ENCODE measurements around the gene IDH2. TPM values are rescaled to one million over a fixed set of nuclear protein-coding genes. Genes with fewer than 3 reads are reported as not detected.
"Not testable (repeated sequence)": the region's sequence is repeated elsewhere in the genome, so short reads cannot be mapped to it uniquely, and the experiment has no call there.

The IDH2 gene
- polyA plus RNA-seq, 6 donors from 2014 or later: 59.0 to 105 (median 64.5) TPM

DNA sequence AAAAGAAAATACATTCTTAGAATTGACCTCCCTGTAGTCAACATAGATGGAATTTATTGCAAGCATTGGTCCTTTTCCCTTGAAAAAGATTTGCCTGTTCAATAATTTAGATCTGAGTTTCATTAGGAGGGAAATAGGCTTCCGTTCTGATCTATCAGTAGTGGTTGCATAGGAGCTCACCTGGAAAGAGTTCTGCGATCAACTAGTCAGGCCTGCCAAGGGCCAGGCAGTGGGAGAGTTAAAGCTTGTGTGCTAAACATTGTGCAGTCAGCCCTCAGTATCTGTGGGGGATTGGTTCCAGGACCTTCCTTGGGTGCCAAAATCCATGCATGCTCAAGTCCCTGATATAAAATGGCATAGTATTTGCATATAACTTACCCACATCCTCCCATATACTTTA lies 29.6 kb upstream of the IDH2 start:
- Mint-ChIP-seq H3K9me3 (no peaks in the 10 kb centered on the region), H3K27me3 (peaks cover 8 to 15% (median 13%) of the 10 kb centered on the region in 3 donors), H3K4me3 (peak overlapping the region in 1 of 8 donors; percentile 10), H3K27ac (peak overlapping the region in 1 of 6 donors; percentile 70), H3K36me3 (no peaks in the 10 kb centered on the region), H3K4me1 (peaks cover 6 to 10% (median 8%) of the 10 kb centered on the region in 3 donors)
- DNase-seq: no peak
- ATAC-seq (ENCODE audit: low read depth in 2 of 2): no peak

DNA sequence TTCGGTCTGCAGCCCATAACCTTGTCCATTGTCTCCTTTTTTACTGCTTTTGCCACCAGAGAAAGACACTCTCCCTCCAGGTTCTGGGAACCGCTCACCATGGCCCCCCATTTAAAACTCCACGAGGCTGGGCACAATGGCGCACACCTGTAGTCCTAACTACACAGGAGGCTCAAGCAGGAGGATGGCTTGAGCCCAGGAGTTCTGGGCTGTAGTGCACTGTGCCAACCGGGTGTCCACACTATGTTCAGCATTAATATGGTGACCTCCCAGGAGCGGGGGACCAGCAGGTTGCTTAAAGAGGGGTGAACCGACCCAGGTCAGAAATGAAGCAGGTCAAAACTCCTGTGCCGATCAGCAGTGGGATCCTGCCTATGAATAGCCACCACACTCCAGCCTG lies 28.0 kb upstream of the IDH2 start:
- H3K4me3 Mint-ChIP-seq: no peak overlapping the region
- no peak overlapping the region for H3K27ac Mint-ChIP-seq
- no peak for DNase-seq
- H3K4me1 Mint-ChIP-seq: peaks cover 6 to 10% (median 8%) of the 10 kb centered on the region in 3 donors
- ATAC-seq (ENCODE audit: low read depth in 2 of 2): no peak
- H3K27me3 Mint-ChIP-seq: peaks cover 8 to 17% (median 15%) of the 10 kb centered on the region in 3 donors
- H3K36me3 Mint-ChIP-seq: no peaks in the 10 kb centered on the region
- H3K9me3 Mint-ChIP-seq: no peaks in the 10 kb centered on the region

- Mint-ChIP-seq H3K36me3 (no peaks in the 10 kb centered on the region), H3K27me3 (peaks cover 8 to 15% (median 10%) of the 10 kb centered on the region in 3 donors), H3K27ac (no peak overlapping the region), H3K4me1 (peaks cover 6 to 7% (median 6%) of the 10 kb centered on the region in 3 donors), H3K9me3 (no peaks in the 10 kb centered on the region), H3K4me3 (no peak overlapping the region)
- DNase-seq: no peak
- ATAC-seq (ENCODE audit: low read depth in 2 of 2): no peak
Observed at GRCh38 chr15:90126596-90127435, 24.5 kb upstream of the IDH2 start.

DNA sequence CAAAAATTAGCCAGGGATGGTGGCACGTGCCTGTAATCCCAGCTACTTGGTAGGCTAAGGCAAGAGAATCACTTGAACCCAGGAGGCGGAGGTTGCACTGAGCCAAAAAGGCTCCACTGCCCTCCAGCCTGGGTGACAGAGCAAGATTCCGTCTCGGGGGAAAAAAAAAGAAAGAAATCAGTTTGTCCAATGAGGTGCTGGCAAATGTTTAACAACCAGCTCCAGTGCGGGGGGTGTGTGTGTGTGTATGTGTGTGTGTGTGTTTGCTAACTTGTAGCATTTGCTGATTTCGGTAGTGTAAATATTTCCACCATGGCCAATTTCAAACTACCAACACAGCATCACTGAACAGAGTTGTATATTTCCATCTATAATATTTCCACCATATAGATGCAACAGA lies 23.8 kb upstream of the IDH2 start:
- Mint-ChIP-seq H3K27me3 (peaks cover 8 to 15% (median 11%) of the 10 kb centered on the region in 3 donors), H3K36me3 (no peaks in the 10 kb centered on the region), H3K9me3 (no peaks in the 10 kb centered on the region), H3K4me1 (peaks cover 0 to under 1% (median under 1%) of the 10 kb centered on the region in 3 donors), H3K27ac (peak overlapping the region in 1 of 6 donors; percentile 32), H3K4me3 (no peak overlapping the region)
- ATAC-seq (ENCODE audit: low read depth in 2 of 2): no peak
- no peak for DNase-seq

GRCh38 chr15:90124507-90124906 lies 22.2 kb upstream of the IDH2 start:
- no peaks in the 10 kb centered on the region for H3K4me1 Mint-ChIP-seq
- no peak for DNase-seq
- no peak overlapping the region for H3K4me3 Mint-ChIP-seq
- H3K27me3 Mint-ChIP-seq: peaks cover 8 to 15% (median 12%) of the 10 kb centered on the region in 3 donors
- H3K27ac Mint-ChIP-seq: no peak overlapping the region
- no peaks in the 10 kb centered on the region for H3K9me3 Mint-ChIP-seq
- H3K36me3 Mint-ChIP-seq: no peaks in the 10 kb centered on the region
- no peak for ATAC-seq (ENCODE audit: low read depth in 2 of 2)

DNA sequence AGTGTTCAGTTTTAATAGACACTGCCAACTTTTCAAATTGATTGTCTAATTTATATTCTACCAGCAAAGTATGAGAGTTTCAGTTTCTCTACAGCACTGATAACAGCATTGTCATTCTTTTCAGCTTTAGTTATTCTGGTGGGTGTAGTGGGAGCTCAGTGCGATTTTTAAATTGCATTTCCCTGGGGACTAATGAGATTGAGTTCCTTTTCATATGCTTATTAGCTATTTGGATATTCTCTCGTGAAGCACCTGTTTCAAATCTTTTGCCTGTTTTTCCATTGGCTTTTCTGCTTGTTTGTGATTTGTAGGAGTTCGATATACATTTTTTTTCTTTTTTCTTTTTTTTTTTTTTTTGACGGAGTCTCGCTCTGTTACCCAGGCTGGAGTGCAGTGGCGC lies 18.8 kb upstream of the IDH2 start:
- H3K9me3 Mint-ChIP-seq: peaks cover 0 to 3% (median 2%) of the 10 kb centered on the region in 7 donors
- no peak for DNase-seq
- H3K4me3 Mint-ChIP-seq: no peak overlapping the region
- H3K36me3 Mint-ChIP-seq: peaks cover 0 to 2% of the 10 kb centered on the region in 2 donors
- no peak for ATAC-seq (ENCODE audit: low read depth in 2 of 2)
- peaks cover 0 to 6% (median 0%) of the 10 kb centered on the region in 3 donors for H3K27me3 Mint-ChIP-seq
- no peaks in the 10 kb centered on the region for H3K4me1 Mint-ChIP-seq
- no peak overlapping the region for H3K27ac Mint-ChIP-seq

DNA sequence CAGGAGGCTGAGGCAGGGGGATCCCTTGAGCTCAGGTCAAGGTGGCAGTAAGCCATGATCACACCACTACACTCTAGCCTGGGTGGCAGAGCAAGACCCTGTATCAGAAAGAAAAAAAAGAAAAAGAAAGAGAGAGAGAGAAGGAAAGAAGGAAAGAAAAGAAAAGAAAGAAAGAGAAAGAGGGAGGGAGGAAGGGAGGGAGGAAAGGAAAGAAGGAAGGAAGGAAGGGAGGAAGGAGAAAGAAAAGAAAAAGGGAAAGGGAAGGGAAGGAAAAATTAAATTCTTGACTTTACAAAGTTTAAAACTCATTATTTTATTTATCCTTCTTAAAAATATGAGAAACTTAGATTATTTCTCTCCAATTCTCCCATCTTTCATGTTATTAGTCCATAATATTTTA lies 17.1 kb upstream of the IDH2 start:
- Mint-ChIP-seq H3K36me3 (peaks cover 0 to 4% of the 10 kb centered on the region in 2 donors), H3K9me3 (peaks cover 3 to 11% (median 7%) of the 10 kb centered on the region in 7 donors), H3K4me1 (no peaks in the 10 kb centered on the region), H3K27me3 (peaks cover 0 to 6% (median 0%) of the 10 kb centered on the region in 3 donors), H3K4me3 (peak overlapping the region in 1 of 8 donors; percentile 22), H3K27ac (no peak overlapping the region)
- ATAC-seq (ENCODE audit: low read depth in 2 of 2) (no peak), DNase-seq (no peak)

DNA sequence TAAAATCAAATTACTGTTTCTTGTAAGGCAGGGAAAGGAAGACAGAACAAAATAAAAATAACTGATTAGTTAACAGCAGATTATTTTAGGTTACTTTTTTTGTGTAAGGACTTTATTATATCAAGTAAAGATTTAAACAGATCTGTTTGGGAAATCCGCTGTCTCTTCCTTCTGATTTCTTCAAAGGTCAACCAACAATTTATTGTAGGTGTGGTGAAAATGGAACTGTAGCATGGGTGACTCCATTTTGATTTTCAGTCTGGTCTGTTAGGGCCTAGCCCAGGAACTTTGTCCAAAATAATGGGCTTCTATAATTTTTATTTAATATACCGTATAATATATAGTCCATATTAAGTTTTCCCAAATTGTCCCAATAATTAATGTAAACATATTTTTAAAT lies 13.5 kb upstream of the IDH2 start:
- Mint-ChIP-seq H3K27ac (no peak overlapping the region), H3K4me1 (no peaks in the 10 kb centered on the region), H3K9me3 (peaks cover 3 to 19% (median 14%) of the 10 kb centered on the region in 7 donors), H3K36me3 (peaks cover 0 to 4% of the 10 kb centered on the region in 2 donors), H3K4me3 (no peak overlapping the region), H3K27me3 (peaks cover 0 to 3% (median 0%) of the 10 kb centered on the region in 3 donors)
- no peak for ATAC-seq (ENCODE audit: low read depth in 2 of 2)
- no peak for DNase-seq

- Mint-ChIP-seq H3K27ac (no peak overlapping the region), H3K4me3 (no peak overlapping the region), H3K9me3 (peaks cover 3 to 19% (median 14%) of the 10 kb centered on the region in 7 donors), H3K4me1 (no peaks in the 10 kb centered on the region), H3K36me3 (peaks cover 0 to 4% of the 10 kb centered on the region in 2 donors), H3K27me3 (peaks cover 0 to 4% (median 0%) of the 10 kb centered on the region in 3 donors)
- ATAC-seq (ENCODE audit: low read depth in 2 of 2) (no peak), DNase-seq (no peak)
Observed at GRCh38 chr15:90114451-90114901, 12.2 kb upstream of the IDH2 start.

- peaks cover 0 to 4% (median 0%) of the 10 kb centered on the region in 3 donors for H3K27me3 Mint-ChIP-seq
- H3K9me3 Mint-ChIP-seq: peaks cover 3 to 19% (median 14%) of the 10 kb centered on the region in 7 donors
- DNase-seq: no peak
- H3K36me3 Mint-ChIP-seq: peaks cover 0 to 4% of the 10 kb centered on the region in 2 donors
- H3K4me3 Mint-ChIP-seq: no peak overlapping the region
- H3K27ac Mint-ChIP-seq: no peak overlapping the region
- ATAC-seq (ENCODE audit: low read depth in 2 of 2): no peak
- no peaks in the 10 kb centered on the region for H3K4me1 Mint-ChIP-seq
Observed at GRCh38 chr15:90113166-90113565, 10.9 kb upstream of the IDH2 start.

- H3K36me3 Mint-ChIP-seq; H3K4me1 Mint-ChIP-seq; DNase-seq; ATAC-seq (ENCODE audit: low read depth in 2 of 2); H3K9me3 Mint-ChIP-seq; H3K4me3 Mint-ChIP-seq; H3K27ac Mint-ChIP-seq: not testable (repeated sequence)
- H3K27me3 Mint-ChIP-seq: peaks cover 0 to 15% (median 11%) of the 10 kb centered on the region in 3 donors
Observed at GRCh38 chr15:90109163-90109751, 7.0 kb upstream of the IDH2 start.

DNA sequence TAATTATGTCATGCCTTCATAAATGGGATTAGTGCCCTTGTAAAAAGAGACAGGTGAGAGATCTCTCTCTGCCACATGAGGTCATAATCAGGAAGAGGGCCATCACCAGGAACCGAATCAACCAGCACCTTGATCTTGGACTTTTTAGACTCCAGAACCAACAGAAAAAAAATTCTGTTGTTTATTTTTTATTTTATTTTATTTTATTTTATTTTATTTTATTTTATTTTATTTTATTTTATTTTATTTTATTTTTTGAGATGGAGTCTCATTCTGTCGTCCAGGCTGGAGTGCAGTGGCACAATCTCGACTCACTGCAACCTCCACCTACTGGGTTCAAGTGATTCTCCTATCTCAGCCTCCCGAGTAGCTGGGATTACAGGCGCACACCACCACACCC lies 5.8 kb upstream of the IDH2 start:
- not testable (repeated sequence) for H3K4me3 Mint-ChIP-seq; H3K36me3 Mint-ChIP-seq; H3K4me1 Mint-ChIP-seq; H3K9me3 Mint-ChIP-seq; ATAC-seq (ENCODE audit: low read depth in 2 of 2); DNase-seq
- Mint-ChIP-seq H3K27ac (peak overlapping the region in 1 of 6 donors; percentile 54), H3K27me3 (peaks cover 0 to 15% (median 11%) of the 10 kb centered on the region in 3 donors)

GRCh38 chr15:90106522-90107117 lies 4.4 kb upstream of the IDH2 start:
- Mint-ChIP-seq H3K36me3 (no peaks in the 10 kb centered on the region), H3K4me1 (peaks cover 0 to 9% (median 3%) of the 10 kb centered on the region in 3 donors), H3K27ac (no peak overlapping the region), H3K9me3 (no peaks in the 10 kb centered on the region), H3K27me3 (peaks cover 0 to 15% (median 11%) of the 10 kb centered on the region in 3 donors), H3K4me3 (peak overlapping the region in 1 of 8 donors; percentile 30)
- ATAC-seq (ENCODE audit: low read depth in 2 of 2) (no peak), DNase-seq (no peak)
